Non-pigmented ciliary epithelial cell (primary cell): ENCODE data around the gene ST3GAL3.

Source experiments
- DNase-seq: peaks from one replicate; pipeline ENCODE4 v3.0.0-alpha.2; 2010; ENCODE audit warnings: low read depth

ST3GAL3 gene

DNA sequence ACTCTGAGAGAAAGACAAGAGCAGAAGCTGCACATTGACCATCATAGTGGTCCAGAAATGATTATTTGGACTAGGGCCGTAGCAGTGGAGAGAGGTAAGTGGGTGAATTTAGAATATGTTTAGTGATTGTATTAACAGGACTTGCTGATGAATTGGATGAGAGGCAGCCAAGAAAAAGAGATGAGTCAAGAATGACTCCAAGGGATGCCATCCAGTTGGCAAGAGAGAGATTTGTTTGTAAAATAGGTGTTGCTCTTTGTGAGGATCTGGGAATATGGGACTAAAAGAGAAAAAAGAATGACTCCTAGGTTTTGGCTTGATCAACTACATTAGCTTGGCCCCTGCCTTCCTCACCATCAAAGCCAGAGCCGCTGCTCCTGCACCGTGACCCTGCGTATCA lies 172.1 kb downstream of the ST3GAL3 start:
- DNase-seq, result no peak

DNA sequence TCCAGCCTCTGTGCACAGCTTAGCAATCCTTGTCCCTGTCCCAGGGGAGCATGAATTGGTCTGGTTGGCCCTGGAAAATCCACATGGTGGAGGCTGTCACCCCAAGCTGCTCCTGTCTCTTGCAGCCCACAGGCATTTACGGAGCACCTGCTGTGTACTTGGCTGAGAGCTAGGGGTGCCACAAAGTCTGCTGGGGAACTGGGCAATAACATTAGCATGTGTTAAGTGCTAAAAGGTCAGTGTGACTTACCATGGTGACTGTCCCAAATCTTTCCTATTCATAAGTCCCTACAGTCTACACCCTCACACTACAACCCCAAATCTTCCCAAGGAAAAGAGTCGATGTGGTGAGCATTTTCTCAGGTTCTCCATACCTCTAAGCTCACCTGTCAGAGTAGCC lies 172.7 kb downstream of the ST3GAL3 start:
- DNase-seq, result no peak

DNA sequence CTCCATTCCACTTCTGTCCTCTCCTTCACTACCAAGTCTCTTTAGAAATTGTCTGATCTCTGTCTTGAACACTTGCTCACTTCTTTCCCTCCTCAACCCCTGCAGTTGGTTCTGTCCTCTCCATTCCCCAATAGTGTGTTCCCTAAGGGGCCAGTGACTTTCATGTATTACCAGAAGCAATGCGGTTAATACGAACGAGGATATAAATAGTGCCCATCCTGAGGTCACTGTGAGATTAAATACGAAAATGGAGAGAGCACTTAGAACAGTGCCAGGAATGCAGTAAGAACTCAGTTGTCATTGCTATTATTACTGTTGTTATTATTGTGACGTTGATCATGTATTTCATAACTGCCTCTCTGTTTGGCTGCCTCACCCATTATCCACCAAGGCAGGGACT lies 173.3 kb downstream of the ST3GAL3 start:
- no peak for DNase-seq

DNA sequence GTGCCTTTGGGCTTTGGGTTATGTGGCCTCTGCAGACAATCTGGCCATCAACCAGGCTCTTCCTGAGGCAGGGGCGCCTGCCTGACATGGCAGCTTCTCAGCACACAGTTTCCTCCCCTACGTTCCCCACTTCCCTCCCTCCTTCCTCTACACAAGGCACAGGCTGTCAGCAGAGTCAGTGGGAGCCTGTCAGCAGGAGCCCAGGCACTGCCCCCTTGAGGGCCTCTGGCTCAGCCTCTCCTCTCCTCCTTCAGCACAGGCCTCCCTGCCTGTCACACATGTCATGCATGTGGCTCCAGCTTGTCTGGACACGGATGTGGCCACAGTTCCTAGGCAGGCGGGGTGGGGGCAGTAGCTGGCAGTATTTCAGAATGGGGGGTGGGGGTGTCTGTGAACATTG lies 174.1 kb downstream of the ST3GAL3 start:
- no peak for DNase-seq

DNA sequence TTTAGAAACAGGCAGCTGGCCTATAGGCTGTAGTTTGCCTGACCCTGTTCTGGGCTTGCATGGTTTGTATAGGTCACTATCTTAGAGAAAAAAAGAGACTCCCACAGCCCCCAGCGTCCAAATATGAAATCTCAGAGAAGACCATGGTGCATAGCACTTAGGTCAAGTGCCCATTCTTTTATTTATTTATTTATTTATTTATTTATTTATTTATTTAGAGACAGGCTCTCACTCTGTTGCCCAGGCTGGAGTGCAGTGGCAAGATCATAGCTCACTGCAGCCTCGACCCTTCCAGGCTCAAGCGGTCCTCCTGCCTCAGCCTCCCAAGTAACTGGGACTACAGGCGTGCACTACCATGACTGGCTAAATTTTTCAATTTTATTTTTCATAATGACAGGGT lies 175.4 kb downstream of the ST3GAL3 start:
- no peak for DNase-seq

DNA sequence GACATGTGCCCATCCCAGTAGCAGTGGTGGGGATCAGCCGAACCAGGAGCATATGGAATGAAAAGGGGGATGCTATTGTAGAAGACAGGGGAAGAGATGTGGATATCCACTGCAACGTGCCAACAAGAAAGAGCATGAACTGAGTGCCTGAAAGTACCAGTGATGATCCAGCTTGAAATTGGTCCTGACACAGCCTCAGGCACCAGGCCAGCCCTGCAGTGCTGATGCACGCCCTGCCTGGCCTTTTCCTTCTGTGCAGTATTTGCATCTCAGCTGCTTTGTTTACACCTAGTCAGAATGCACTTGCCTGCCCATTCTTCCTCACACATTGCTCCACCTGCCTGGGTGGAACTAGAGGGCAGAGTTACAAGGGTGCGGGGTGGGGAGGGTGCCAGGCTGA lies 176.0 kb downstream of the ST3GAL3 start:
- DNase-seq, result no peak

DNA sequence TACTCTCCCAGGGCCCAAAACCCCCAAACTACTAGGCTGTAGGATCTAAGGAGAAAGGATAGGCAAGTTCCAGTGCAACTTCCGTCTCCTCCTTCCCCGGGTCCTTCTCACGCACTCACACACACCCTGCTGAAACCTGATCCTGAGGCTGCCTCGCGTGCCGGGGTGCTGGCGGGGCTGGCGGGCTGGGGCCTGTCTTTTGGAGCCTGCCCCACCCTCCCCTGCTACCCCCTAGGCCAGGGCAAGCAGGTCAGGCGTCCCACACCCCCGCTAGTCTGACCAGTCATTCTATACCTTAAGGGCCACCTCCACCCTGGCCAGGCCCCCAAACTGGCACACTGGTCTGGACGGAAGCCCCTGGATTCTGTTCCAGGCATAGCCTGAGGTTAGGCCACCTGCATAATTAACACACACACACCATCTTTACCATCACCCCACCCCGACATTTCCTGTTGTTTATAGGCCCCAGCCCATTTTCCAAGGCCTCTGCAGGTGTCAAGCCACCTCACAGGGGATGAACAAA lies 178.0 kb downstream of the ST3GAL3 start:
- no peak for DNase-seq

DNA sequence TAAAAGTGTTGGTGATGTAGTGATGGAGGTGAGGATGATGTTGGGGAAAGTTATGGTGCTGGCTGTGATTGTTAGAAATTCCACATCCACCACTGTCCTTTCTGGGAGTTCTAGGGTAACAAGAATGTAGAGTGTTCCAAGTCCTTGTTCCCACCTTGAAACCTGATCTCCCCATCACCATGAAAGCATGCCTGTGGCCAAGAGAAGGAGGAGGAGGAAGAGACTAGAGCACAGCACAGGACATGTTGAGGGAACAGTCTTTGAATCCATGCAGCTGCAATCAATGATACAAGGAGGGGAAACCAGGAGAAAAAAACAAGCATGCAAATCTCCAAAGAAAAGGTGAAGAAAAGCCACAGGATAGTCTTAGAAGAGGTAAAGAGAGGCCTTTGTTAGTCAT lies 180.4 kb downstream of the ST3GAL3 start:
- no peak for DNase-seq

DNA sequence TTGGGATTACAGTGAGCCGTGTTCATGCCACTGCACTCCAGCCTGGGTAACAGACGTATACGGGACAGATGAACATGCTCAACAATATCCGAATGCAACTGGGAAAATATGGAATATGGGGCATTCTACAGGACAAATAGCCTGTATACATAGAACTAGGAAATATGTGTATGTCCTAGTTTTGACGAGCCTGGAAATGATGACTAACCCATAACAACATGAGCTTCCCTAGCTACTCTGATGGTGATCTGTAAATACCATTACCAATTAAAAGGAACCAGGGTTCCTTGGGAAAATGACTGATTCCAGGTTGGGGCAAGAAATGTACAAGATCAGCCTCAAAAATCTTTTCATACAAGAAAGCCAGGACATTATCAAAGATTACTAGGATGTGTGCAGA lies 183.5 kb downstream of the ST3GAL3 start:
- DNase-seq, result no peak

DNA sequence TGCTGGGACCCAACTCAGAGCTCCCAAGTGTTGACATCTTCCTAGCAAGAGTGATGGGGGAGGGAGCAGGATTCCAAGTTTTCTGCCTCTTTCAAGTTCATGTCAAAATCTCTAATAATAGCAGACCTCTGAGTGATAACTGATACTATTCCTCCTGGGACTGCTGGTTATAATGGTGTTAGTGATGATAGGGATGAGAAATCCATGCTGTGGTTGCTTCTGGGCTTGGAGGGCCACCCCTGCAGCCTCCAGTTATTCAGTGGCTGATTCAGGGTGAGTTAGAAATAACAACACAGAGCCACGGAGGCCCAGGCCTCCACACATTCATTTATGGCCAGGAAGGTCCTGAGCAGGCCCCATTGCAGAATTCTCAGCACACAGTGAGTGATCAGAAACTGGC lies 185.7 kb downstream of the ST3GAL3 start:
- DNase-seq, result no peak

DNA sequence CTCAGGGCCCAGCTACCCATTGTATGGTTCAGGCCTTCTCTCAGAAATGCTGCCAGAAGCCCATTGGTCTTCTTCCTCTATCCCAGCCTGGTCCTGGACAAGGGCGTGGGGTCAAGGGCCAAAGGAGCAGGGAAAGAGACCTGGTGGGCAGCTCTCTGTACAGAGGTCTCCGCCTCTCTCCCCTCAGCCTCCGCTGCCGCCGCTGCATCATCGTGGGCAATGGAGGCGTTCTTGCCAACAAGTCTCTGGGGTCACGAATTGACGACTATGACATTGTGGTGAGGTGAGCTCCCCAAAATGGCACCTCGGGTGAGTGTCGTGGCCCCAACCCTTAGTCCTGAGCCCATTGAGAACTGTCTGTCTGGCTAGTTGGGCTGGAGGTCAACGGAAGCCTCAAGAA lies 191.6 kb downstream of the ST3GAL3 start:
- DNase-seq, result no peak

DNA sequence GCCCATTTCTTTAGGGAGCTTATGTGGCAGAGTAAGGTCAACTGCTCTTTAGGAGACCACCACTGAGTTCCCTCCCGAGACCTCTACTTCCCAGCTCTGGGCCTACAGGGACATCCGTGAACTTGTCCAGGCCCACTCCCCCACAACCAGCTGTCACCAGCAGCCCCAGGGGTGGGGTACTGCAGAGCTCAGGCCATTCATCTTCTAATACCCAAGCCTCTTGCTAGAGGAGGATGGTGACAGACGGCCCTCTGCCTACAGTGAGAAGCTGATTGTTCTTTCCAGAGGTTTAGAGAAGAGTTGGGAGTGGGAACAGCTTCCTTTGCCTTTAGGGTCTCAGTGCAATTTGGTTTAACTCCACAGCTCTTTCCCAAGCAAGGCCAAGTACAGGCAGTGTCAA lies 193.1 kb downstream of the ST3GAL3 start:
- DNase-seq, result no peak

DNA sequence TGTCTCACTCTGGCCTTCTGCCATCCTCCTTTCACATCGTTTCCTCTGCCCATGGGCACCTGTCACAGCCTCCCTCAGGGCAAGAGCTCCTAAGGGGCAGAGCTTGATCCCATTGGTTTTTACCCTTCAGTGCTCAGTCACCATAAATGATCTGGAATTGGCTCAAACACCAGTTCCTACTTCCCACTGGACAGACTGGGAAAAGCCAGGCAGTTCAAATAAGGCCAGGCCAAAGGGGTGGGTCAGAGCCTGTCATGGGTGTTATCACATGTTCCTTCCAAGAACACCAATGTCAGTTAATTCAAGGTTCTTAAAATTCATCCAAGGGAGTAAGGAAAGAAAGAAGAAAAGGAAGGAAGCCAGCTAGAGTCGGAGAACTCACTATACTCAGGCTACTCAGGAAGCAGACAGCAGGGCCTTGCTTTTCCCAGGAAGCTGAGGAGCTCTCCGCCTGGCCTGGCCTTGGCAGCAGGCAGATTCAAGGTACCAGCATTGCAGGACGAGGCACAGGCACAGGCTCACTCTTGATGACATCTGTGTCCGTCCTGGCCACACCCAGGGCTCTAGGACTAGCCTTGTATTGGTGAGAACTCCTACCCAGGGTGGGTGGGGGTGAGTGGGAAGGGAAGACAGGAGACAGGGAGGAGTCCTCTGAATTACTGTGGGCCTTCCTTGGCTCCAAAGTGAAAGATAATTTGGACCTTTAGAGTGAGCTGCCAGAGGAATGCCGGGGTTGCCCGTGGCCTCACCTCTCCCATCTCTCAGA lies 194.0 kb downstream of the ST3GAL3 start:
- no peak for DNase-seq

DNA sequence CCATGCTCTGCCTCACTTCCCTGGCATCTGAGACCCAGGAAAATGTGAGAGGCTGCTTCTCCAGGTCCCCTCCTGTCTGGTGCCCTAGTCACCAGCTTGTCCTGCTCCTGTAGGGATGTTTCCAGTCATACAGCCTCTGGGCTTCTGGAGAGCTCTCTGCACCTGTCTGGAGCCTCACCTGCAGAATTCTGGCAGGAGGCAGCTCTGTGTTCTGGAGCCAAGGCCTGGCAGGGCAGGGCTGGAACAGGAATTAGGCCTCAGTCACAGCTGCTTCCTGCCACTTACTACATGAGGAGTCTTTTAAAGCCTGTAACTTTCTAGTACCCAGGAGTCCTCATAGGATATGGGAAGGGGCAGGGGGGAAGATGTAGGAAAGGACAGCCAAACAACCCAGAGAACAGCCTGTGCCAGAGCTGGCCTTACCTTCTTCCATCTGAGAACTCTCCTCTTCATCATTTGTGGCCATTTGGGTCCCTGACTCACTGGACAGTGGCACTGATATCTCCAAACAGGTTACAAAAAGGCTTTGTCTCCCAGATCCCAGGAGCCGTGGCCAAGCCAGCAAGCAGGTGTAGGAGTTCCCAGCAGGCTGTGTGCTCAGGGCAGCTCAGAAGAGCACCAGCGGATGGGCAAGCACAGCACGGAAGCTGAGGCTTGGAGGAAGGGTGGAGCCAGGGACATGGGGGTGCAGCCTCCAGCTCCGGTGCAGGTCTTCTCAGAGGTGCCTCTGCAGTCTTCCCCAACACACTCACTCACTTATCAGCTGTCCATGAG lies 194.9 kb downstream of the ST3GAL3 start:
- DNase-seq, result no peak

DNA sequence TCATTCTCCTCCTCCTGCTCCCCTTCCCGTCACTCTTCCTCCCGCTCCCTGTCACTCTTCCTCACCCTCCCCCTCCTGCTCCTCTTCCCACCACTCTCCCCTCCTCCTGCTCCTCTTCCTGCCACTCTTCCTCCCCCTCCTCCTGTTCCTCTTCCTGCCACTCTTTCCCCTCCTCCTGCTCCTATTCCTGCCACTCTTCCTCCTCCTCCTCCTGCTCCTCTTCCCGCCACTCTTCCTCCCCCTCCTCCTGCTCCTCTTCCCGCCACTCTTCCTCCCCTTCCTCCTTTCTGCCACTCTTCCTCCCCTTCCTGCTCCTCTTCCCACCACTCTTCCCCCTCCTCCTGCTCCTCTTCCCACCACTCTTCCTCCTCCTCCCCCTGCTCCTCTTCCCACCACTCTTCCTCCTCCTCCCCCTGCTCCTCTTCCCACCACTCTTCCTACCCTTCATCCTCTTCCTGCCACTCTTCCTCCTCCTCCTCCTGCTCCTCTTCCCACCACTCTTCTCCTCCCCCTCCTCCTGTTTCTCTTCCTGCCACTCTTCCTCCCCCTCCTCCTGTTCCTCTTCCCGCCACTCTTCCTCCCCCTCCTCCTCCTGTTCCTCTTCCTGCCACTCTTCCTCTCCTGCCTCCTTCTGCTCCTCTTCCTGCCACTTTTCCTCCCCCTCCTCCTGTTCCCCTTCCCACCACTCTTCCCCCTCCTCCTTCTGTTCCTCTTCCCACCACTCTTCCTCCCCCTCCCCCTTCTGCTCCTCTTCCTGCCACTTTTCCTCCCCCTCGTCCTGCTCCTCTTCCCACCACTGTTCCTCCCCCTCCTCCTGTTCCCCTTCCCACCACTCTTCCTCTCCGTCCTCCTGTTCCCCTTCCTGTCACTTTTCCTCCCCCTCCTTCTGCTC lies 197.6 kb downstream of the ST3GAL3 start:
- no peak for DNase-seq

DNA sequence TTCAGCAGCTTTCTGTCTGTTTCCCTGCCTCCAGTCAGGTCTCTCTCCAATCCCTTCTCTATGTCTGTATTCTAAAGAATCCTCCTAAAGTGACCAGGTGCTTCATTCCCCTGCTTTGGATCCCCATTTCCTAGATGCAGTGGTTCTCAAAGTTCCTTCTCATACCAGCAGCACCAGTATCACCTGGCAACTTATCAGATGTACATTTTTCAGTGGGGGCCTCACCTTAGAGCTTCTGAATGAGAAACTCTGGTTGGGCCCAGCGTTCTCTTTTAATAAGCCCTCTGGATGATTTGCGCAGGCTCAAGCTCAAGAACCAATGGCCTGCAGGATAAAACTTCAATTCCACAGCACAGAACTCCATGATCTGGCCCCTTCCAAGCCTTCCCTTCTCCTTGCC lies 200.9 kb downstream of the ST3GAL3 start:
- DNase-seq, result no peak

DNA sequence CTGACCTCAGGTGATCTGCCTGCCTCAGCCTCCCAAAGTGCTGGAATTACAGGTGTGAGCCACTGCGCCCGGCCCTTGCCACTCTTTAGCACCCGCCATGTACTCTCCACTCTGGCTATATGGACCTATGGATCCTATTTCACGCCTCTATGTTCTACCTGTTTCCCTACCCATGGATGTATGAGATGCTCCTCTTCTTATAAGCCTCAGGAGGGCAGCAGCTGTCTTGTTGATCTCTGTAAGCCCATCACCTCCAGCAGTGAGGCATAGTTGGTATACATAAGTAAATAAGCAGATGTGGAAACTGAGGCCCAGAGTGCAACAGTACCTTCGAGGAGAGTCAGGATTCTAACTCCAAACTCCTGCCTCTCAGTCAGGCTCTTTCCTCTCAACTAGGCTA lies 201.5 kb downstream of the ST3GAL3 start:
- DNase-seq, result no peak

DNA sequence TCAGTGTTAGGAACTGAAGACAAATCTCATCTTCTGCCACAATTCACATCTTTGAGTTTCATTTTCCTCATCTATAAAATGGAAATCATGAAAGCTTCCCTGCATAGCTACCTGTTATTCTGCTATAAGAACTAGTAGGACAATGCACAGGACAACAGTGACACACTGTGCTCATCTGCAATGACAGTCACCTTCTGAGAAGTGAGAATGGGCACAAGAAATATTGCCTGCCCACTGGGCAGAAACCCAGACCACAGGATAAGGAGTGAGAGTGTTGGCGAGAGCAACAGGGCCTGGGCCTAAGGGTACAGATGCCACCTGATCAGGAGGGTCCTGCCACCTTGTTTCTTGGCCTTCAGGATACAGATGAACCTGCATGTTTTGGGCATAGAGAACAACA lies 203.0 kb downstream of the ST3GAL3 start:
- DNase-seq, result no peak

DNA sequence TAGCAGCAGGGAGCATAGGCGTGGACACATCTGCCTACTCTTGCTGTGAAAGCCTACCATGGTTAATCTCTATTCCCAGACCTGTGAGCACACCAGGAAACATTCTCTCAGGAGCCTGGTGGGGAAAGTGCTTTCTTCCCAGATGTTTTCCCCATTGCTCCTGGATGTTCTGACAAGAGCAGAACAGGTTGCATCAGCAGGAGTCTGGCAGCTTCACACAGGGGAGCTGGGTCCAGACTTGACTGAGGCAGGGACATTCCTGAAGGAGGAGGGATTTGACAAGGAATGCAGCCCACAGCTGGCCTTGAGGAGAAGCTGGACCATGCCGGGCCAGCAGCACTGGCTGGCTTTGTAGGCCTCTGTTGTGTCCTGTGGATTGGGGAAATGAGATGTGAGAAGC lies 205.3 kb downstream of the ST3GAL3 start:
- DNase-seq, result peak; percentile 37

DNA sequence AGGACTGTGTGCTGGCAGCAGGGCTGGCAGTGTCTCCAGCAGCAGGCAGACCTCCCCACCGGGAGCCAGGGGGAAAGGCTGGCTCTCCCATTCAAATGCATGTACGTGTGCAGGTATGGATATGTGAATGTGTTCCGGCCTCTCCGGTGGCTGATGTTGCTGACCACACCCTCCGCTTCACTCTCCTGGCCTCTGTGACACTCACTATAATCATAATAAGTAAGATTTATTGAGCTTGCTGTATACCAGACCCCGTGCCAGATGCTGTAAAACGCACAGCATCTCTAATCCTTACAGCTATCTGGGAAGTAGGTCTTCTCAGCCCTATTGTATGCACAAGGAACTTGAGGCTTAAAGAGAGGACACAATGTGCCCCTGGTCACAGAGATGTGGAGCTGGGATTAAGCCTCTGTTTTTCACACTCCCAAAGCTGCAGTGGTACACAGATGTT lies 205.7 kb downstream of the ST3GAL3 start:
- no peak for DNase-seq

DNA sequence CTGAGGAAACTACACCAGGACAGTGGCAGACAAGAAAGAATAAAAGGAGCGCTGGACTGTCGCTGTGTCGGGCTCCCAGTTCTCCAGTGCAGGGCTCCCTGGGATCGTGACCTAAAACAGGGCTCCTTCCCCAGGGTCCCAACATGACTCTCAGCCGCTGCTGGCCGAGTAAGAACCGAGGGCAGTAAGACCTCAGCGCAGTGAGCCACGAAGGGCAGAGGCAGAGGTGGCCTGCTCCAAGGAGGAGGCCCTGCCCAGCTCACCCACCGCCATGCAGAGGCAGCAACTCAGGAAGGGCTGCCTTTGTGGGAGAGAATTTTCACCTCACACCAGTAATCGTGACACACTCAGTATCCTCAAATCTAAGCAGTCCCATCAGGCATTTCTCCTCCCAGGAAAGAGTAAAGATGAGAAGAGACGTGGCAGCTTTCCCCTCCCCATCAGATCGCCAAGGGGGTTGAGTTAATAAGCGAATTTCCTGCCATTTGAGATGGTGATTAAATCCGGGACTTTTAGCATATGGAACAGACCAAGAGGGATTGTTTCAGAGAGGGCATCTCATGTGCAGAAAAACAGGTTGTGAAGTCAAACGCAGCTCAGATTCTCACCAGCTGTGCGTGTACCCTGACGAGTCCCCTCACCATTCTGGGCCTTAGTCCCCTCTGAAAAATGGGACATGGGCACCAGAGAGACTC lies 206.5 kb downstream of the ST3GAL3 start:
- DNase-seq, result no peak
